Left lung (tissue), 14 donors: Measurements from ENCODE around the gene NFKBIZ. TPM values are rescaled to one million over a fixed set of nuclear protein-coding genes. Genes with fewer than 3 reads are reported as not detected.

Source experiments
- ATAC-seq: fragments of 200-7000 bp; cut with Tn5 transposase; one replicate; pipeline ENCODE4 v1.9.1; 2020; ENCODE audit warnings: moderate library complexity
- DNase-seq, 4 donors: peaks; one replicate each; pipeline ENCODE4 v3.0.0-alpha.2; 2013 to 2020
- H3K27ac ChIP-seq, 2 donors: fragments of 200-600 bp; sonication (generic) in 1 of 2; one replicate each; pipeline versions ENCODE4 v1.5.0 to v1.8.0; 2020 to 2021
- H3K27me3 ChIP-seq, 2 donors: fragments of 200-600 bp; sonication (generic) in 1 of 2; one replicate each; pipeline versions ENCODE4 v1.5.0 to v1.8.0; 2020 to 2021
- H3K36me3 ChIP-seq, 2 donors: fragments of 200-600 bp; sonication (generic) in 1 of 2; one replicate each; pipeline versions ENCODE4 v1.5.0 to v1.8.0; 2020 to 2021
- H3K4me1 ChIP-seq, 2 donors: fragments of 200-600 bp; one replicate each; pipeline ENCODE4 v1.8.0; 2021
- H3K4me3 ChIP-seq, 2 donors: fragments of 200-600 bp; sonication (generic) in 1 of 2; one replicate each; pipeline versions ENCODE4 v1.5.0 to v1.8.0; 2020 to 2021; ENCODE audit warnings: mild to moderate bottlenecking in 1 of 2
- H3K9me3 ChIP-seq, 2 donors: fragments of 200-600 bp; sonication (generic) in 1 of 2; one replicate each; pipeline versions ENCODE4 v1.5.0 to v1.8.0; 2020 to 2021
- CTCF ChIP-seq, 2 donors: fragments of 200-600 bp; sonication (generic) in 1 of 2; IDR thresholded peaks; one replicate each; pipeline versions ENCODE4 v1.5.0 to v1.8.0; 2021; ENCODE audit warnings: antibody characterized with exemption in 2 of 2
- intact Hi-C, 2 donors: fragments of 100-400 bp; cut with DNase I; formaldehyde crosslinking; loops; one replicate each; pipeline versions ENCODE4 v1.11.2 to v1.14.2; 2022
- long read RNA-seq, 12 donors: library from polyadenylated mRNA in 2 of 12; unstranded in 2 of 12; transcript quantifications; one replicate each; pipeline ENCODE4 v2.0.0 and lab custom pipeline, GENCODE V29; 2019 to 2026
- polyA plus RNA-seq, 6 donors: library from polyadenylated mRNA; unstranded; fragments of 120-200 nt; gene quantifications; one replicate each; pipeline ENCODE4 v1.2.1, GENCODE V29; 2013; ENCODE audit not compliant: insufficient read length in 6 of 6
- total RNA-seq, 2 donors: library from RNA; stranded (reverse); fragmentation: NEBNext Ultra II Directional; extraction: Animal tissue kit (Norgen Biotek cat#: 25700); gene quantifications; one replicate each; pipeline ENCODE4 v1.2.1, GENCODE V29; 2021
- donor health status: DM: no; HTN: yes; CAD: no.
- donor health status: DM: no; HTN: no; CAD: no.

Gene NFKBIZ
- total RNA-seq (10 to 100 TPM; 57.9 to 76.0 TPM), polyA plus RNA-seq (100 to 1,000 TPM in 1 of 6 donors, 10 to 100 TPM in 5; 19.2 to 125 (median 39.0) TPM)
- long read RNA-seq, donor 1, partial matches to known transcripts = 13 of 17 reads
- long read RNA-seq, donor 1, other reads (novel, unspliced or antisense) = 0 of 17 reads
- long read RNA-seq, donor 2, partial matches to known transcripts = 6 of 9 reads
- long read RNA-seq, donor 2, other reads (novel, unspliced or antisense) = 0 of 9 reads
- long read RNA-seq, donor 3, partial matches to known transcripts = 0 of 3 reads
- long read RNA-seq, donor 3, other reads (novel, unspliced or antisense) = 0 of 3 reads
- long read RNA-seq, donor 4, partial matches to known transcripts = 1 of 3 reads
- long read RNA-seq, donor 4, other reads (novel, unspliced or antisense) = 2 of 3 reads
- long read RNA-seq, donor 5, transcript NFKBIZ-202 (12 exons, 3,923 nt) = major isoform, 5 of 22 reads
- long read RNA-seq, donor 5, partial matches to known transcripts = 13 of 22 reads
- long read RNA-seq, donor 5, other reads (novel, unspliced or antisense) = 0 of 22 reads
- long read RNA-seq, donor 6, partial matches to known transcripts = 0 of 3 reads
- long read RNA-seq, donor 6, other reads (novel, unspliced or antisense) = 0 of 3 reads
- long read RNA-seq, donor 7, partial matches to known transcripts = 11 of 13 reads
- long read RNA-seq, donor 7, other reads (novel, unspliced or antisense) = 0 of 13 reads
- long read RNA-seq, donor 8, partial matches to known transcripts = 12 of 21 reads
- long read RNA-seq, donor 8, other reads (novel, unspliced or antisense) = 0 of 21 reads
- long read RNA-seq, donor 9 = 0 reads
- long read RNA-seq, donor 10, transcript NFKBIZ-202 (12 exons, 3,923 nt) = major isoform, 6 of 7 reads
- long read RNA-seq, donor 10, partial matches to known transcripts = 0 of 7 reads
- long read RNA-seq, donor 10, other reads (novel, unspliced or antisense) = 1 of 7 reads
- long read RNA-seq, donor 11 = 0 reads
- long read RNA-seq, donor 12, partial matches to known transcripts = 11 of 17 reads
- long read RNA-seq, donor 12, other reads (novel, unspliced or antisense) = 0 of 17 reads

GRCh38 chr3:101848754-101849713 is at the start of gene NFKBIZ:
TSS of gene NFKBIZ (plus strand) at chr3:101849514. CDS start at chr3:101849629, 115 bp downstream.
- Histone ChIP-seq H3K36me3 (peaks cover 15 to 24% of the 10 kb centered on the region in 2 donors), H3K27me3 (no peaks in the 10 kb centered on the region), H3K9me3 (no peaks in the 10 kb centered on the region), H3K4me1 (peaks cover 6 to 50% of the 10 kb centered on the region in 2 donors), H3K4me3 (peak within 1 kb of the TSS; percentile 76 to 94), H3K27ac (peak within 1 kb of the TSS; percentile 99 to 100)
- ATAC-seq = peak; percentile 89
- DNase-seq = peak; percentile 90 to 99 (median 96)
- intact Hi-C loops = no loop called here
- no peak for TF ChIP-seq CTCF (IDR thresholded peaks at IDR 0.05)

- no peak overlapping the region for H3K4me3 ChIP-seq
- no peak for ATAC-seq
- H3K27ac ChIP-seq = no peak overlapping the region
- DNase-seq = no peak
- H3K27me3 ChIP-seq = no peaks in the 10 kb centered on the region
- H3K9me3 ChIP-seq = no peaks in the 10 kb centered on the region
- intact Hi-C loops = no loop called here
- H3K36me3 ChIP-seq = peaks cover 0 to 32% of the 10 kb centered on the region in 2 donors
- no peak for TF ChIP-seq CTCF (IDR thresholded peaks at IDR 0.05)
- peaks cover 0 to 9% of the 10 kb centered on the region in 2 donors for H3K4me1 ChIP-seq
These were observed 48.1 kb upstream of the NFKBIZ start for GRCh38 chr3:101801174-101801573.

- Histone ChIP-seq H3K36me3 (peaks cover 0 to 33% of the 10 kb centered on the region in 2 donors), H3K4me3 (no peak overlapping the region), H3K27ac (no peak overlapping the region), H3K27me3 (no peaks in the 10 kb centered on the region), H3K4me1 (peaks cover 0 to 9% of the 10 kb centered on the region in 2 donors), H3K9me3 (no peaks in the 10 kb centered on the region)
- intact Hi-C loops = no loop called here
- DNase-seq (no peak), ATAC-seq (no peak)
- no peak for TF ChIP-seq CTCF (IDR thresholded peaks at IDR 0.05)
These were observed 47.1 kb upstream of the NFKBIZ start for GRCh38 chr3:101802179-101802578.

- Histone ChIP-seq H3K4me3 (no peak overlapping the region), H3K27me3 (no peaks in the 10 kb centered on the region), H3K9me3 (no peaks in the 10 kb centered on the region), H3K4me1 (peaks cover 0 to 9% of the 10 kb centered on the region in 2 donors), H3K36me3 (peaks cover 0 to 40% of the 10 kb centered on the region in 2 donors), H3K27ac (no peak overlapping the region)
- DNase-seq = peak in 2 of 4 donors; percentile 60 to 77
- peak; percentile 83 to 85 for TF ChIP-seq CTCF (IDR thresholded peaks at IDR 0.05)
- intact Hi-C loops = no loop called here
- ATAC-seq = peak; percentile 100
These were observed 46.0 kb upstream of the NFKBIZ start for GRCh38 chr3:101803173-101803782.
